Smooth muscle cell (in vitro differentiated cells): ENCODE measurements around the gene CERT1. TPM values are rescaled to one million over a fixed set of nuclear protein-coding genes. Genes with fewer than 3 reads are reported as not detected.
A peak's percentile ranks its signal among the peaks of the same experiment; 100 is the strongest.

Source experiments
- DNase-seq: peaks from one replicate; lab custom pipeline; 2025; ENCODE audit not compliant: unreplicated experiment; lab: John Stamatoyannopoulos, UW
- H2AFZ ChIP-seq: fragments of 200-600 bp; sonication (generic); 2 replicates; pipeline ENCODE4 v1.6.0; 2016; ENCODE audit warnings: antibody characterized with exemption, low read depth, mild to moderate bottlenecking
- H3F3A ChIP-seq: fragments of 200-600 bp; sonication (generic); 2 replicates; pipeline ENCODE4 v1.6.0; 2017; ENCODE audit warnings: antibody characterized with exemption, low read depth
- H3K27ac ChIP-seq: fragments of 200-600 bp; sonication (generic); 2 replicates; pipeline ENCODE4 v1.5.1; 2016; ENCODE audit warnings: low read depth, mild to moderate bottlenecking
- H3K27me3 ChIP-seq: fragments of 200-600 bp; sonication (generic); 2 replicates; pipeline ENCODE4 v1.6.1; 2016; ENCODE audit warnings: low read depth, mild to moderate bottlenecking
- H3K36me3 ChIP-seq: fragments of 200-600 bp; sonication (generic); 2 replicates; pipeline ENCODE4 v1.5.1; 2016; ENCODE audit warnings: low read depth
- H3K4me1 ChIP-seq: fragments of 200-600 bp; sonication (generic); 2 replicates; pipeline ENCODE4 v1.5.1; 2016; ENCODE audit warnings: low read depth
- H3K4me2 ChIP-seq: fragments of 200-600 bp; sonication (generic); 2 replicates; pipeline ENCODE4 v1.6.0; 2016; ENCODE audit warnings: mild to moderate bottlenecking
- H3K4me3 ChIP-seq: fragments of 200-600 bp; sonication (generic); 2 replicates; pipeline ENCODE4 v1.5.1; 2016; ENCODE audit warnings: mild to moderate bottlenecking
- H3K79me2 ChIP-seq: fragments of 200-600 bp; sonication (generic); 2 replicates; pipeline ENCODE4 v1.6.0; 2016; ENCODE audit warnings: low read depth, mild to moderate bottlenecking
- H3K9ac ChIP-seq: fragments of 200-600 bp; sonication (generic); 2 replicates; pipeline ENCODE4 v1.6.0; 2016; ENCODE audit warnings: low read depth
- H3K9me3 ChIP-seq: fragments of 200-600 bp; sonication (generic); replicated peaks from 2 replicates; pipeline ENCODE4 v1.5.1; 2016; ENCODE audit warnings: low read depth
- H4K20me1 ChIP-seq: fragments of 200-600 bp; sonication (generic); 2 replicates; pipeline ENCODE4 v1.6.0; 2016; ENCODE audit warnings: low read depth
- CTCF ChIP-seq: fragments of 200-600 bp; sonication (generic); IDR thresholded peaks from 2 replicates; pipeline ENCODE4 v1.5.1; 2017; ENCODE audit warnings: borderline replicate concordance, mild to moderate bottlenecking, antibody characterized with exemption; ENCODE audit not compliant: insufficient read depth, poor library complexity, severe bottlenecking
- WGBS: methylation state at CpG from one replicate; pipeline ENCODE4 v1.1.7; 2016; ENCODE audit warnings: low lambda C conversion rate; 5-methylcytosine and 5-hydroxymethylcytosine counted together
- polyA plus RNA-seq: library from polyadenylated mRNA; unstranded; fragments of >200 nt; fragmentation: Nextera tagmentation; extraction: Ambion mirVana; gene quantifications from 2 replicates; pipeline ENCODE4 v1.2.1, GENCODE V29; 2016
- total RNA-seq: library from RNA; depleted of rRNA; stranded (reverse); fragments of >200 nt; gene quantifications from 2 replicates; pipeline ENCODE4 v1.2.3, GENCODE V29; 2014

CERT1 gene
- total and polyA plus RNA-seq, 2 experiments from 2014 or later = 9.1 to 31.0 TPM

- H3K9me3 ChIP-seq = no peaks in the 10 kb centered on the region
- peak overlapping the region; percentile 31 for H3K27ac ChIP-seq
- peaks cover 98% of the 10 kb centered on the region for H4K20me1 ChIP-seq
- peak overlapping the region; percentile 86 for H3K4me2 ChIP-seq
- H3K4me3 ChIP-seq = no peak overlapping the region
- DNase-seq = no peak
- no peak for TF ChIP-seq CTCF
- no peaks in the 10 kb centered on the region for H3K27me3 ChIP-seq
- H3K9ac ChIP-seq = no peak overlapping the region
- H2AFZ ChIP-seq = no peak overlapping the region
- no peaks in the 10 kb centered on the region for H3F3A ChIP-seq
- H3K4me1 ChIP-seq = peaks cover 26% of the 10 kb centered on the region
- H3K79me2 ChIP-seq = peaks cover 98% of the 10 kb centered on the region
- peaks cover 22% of the 10 kb centered on the region for H3K36me3 ChIP-seq
- WGBS = 83% methylated on average over 4 of the region's 4 CpGs
These were observed 168.6 kb downstream of the CERT1 start for GRCh38 chr5:75342836-75343235.

- H3K4me2 ChIP-seq = peak overlapping the region; percentile 86
- peak overlapping the region; percentile 6 for H3K4me3 ChIP-seq
- peaks cover 95% of the 10 kb centered on the region for H4K20me1 ChIP-seq
- WGBS = 83% methylated on average over 1 of the region's 1 CpG
- no peak for DNase-seq
- H3K36me3 ChIP-seq = peaks cover 22% of the 10 kb centered on the region
- H3K9ac ChIP-seq = no peak overlapping the region
- H3K27me3 ChIP-seq = no peaks in the 10 kb centered on the region
- H2AFZ ChIP-seq = no peak overlapping the region
- peaks cover 97% of the 10 kb centered on the region for H3K79me2 ChIP-seq
- H3K4me1 ChIP-seq = peaks cover 26% of the 10 kb centered on the region
- TF ChIP-seq CTCF = no peak
- H3F3A ChIP-seq = no peaks in the 10 kb centered on the region
- H3K9me3 ChIP-seq = no peaks in the 10 kb centered on the region
- peak overlapping the region; percentile 47 for H3K27ac ChIP-seq
These were observed 169.5 kb downstream of the CERT1 start for GRCh38 chr5:75341934-75342333.

GRCh38 chr5:75340714-75341478 is 170.5 kb downstream of the CERT1 start:
- H3K27ac ChIP-seq = peak overlapping the region; percentile 47
- no peak for TF ChIP-seq CTCF
- peaks cover 16% of the 10 kb centered on the region for H3K36me3 ChIP-seq
- peaks cover 3% of the 10 kb centered on the region for H3F3A ChIP-seq
- 51% methylated on average over 3 of the region's 3 CpGs for WGBS
- H3K79me2 ChIP-seq = peaks cover 87% of the 10 kb centered on the region
- peak overlapping the region; percentile 93 for H3K4me3 ChIP-seq
- H3K4me1 ChIP-seq = peaks cover 29% of the 10 kb centered on the region
- peaks cover 84% of the 10 kb centered on the region for H4K20me1 ChIP-seq
- H2AFZ ChIP-seq = no peak overlapping the region
- DNase-seq = no peak
- H3K4me2 ChIP-seq = peak overlapping the region; percentile 86
- H3K27me3 ChIP-seq = no peaks in the 10 kb centered on the region
- no peak overlapping the region for H3K9ac ChIP-seq
- no peaks in the 10 kb centered on the region for H3K9me3 ChIP-seq

GRCh38 chr5:75338408-75338807 is 173.0 kb downstream of the CERT1 start:
- Histone ChIP-seq H4K20me1 (peaks cover 60% of the 10 kb centered on the region), H3K27me3 (no peaks in the 10 kb centered on the region), H3K9me3 (no peaks in the 10 kb centered on the region), H3K27ac (peak overlapping the region; percentile 96), H3K79me2 (peaks cover 62% of the 10 kb centered on the region), H3K36me3 (peaks cover 3% of the 10 kb centered on the region), H3F3A (peaks cover 3% of the 10 kb centered on the region), H2AFZ (no peak overlapping the region), H3K9ac (peak overlapping the region; percentile 97), H3K4me3 (peak overlapping the region; percentile 93), H3K4me1 (peaks cover 32% of the 10 kb centered on the region), H3K4me2 (peak overlapping the region; percentile 84)
- TF ChIP-seq CTCF = no peak
- 3% methylated on average over 2 of the region's 2 CpGs for WGBS
- no peak for DNase-seq
